ENCODE results near the gene LTBP2.

LTBP2 gene

DNA sequence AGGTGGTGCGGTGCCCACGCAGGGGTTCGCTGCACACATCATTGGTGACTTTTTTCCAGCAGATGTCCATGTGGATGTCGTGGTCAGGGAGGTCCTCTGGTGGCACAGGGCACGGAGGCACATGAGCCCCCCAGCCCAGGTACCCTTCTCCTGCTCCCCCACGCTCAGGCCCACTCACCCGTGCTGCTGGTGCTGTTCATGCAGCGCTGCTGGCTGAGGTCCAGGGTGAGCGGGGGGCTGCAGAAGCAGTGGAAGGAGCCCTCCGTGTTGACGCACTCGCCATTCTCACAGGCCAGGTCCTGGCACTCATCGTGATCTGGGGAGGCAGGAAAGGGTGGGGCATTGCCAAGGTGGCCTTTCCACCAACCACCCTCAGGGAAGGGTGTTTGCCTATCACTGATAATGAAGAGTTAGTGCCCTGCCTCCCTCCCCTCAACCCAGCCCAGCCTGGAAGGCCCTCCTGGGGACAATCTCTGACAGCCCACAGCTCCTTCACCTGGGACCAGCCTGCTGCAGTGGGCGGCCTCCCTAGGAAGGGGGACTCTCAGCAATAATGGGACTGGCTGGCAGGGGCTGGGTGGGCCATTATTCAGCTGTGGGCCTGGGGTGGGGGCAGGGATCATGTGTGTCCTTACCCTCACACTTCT is 108.6 kb downstream of the LTBP2 start:
- no peak for DNase-seq

DNA sequence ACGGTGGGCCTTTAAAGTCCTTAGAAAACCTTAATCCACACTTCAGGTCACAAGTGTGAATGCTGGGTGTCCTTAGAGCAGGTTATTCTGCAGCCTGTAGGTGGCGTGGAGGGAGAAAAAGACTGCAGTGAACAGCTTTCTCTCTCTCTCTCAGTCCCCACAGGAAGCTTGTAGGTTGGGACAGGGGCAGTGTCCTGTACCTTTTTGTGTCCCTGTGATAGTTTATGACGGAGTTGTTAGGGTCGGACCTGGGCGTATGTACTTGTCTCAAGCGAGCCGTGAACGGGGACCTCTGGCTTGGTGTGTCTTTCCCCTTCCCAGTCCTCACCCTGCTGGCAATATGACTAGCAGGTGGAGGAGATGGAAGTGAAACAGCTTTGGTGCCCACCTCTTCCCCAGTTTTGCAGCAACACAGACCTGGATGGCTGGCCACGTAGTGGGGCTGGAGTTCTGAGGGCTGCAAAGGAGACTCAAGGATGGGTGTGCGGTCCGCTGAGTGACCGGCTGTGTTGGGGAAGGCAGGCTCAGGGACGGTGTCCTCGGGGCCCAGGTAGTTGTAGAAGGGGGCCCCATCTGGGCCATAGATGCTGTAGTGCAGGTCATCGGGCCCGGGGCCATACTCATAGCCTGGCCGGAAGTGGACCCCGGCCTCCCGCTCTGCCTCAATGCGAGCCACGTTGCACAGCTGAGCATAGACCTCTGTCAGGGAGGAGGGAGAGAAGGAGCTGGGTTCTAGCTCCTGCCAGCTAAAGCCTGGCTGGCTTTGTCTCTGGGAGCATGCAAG is 109.6 kb downstream of the LTBP2 start:
- DNase-seq, result no peak

DNA sequence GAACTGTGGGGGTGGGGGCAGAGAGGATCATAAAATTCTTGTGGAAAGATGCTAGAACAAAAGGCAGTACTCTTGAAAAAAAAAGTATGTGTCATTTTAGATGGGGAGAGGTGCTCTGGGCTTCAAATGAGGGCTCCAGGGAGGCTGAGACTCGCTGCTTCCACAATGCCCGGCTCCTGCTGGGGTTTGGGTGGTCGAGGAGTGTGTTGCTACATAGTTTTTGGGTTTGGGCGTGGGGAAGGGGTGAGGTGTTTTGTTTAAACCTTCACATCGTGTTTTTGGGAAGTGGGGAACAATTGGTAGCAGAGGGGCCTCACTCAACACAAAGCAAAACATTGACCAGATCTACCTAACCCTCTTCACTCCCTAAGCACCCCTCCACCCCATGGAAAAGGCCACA is 110.3 kb downstream of the LTBP2 start:
- DNase-seq, result no peak

- DNase-seq, result no peak
These were observed 110.9 kb downstream of the LTBP2 start for GRCh38 chr14:74501135-74501614.

DNA sequence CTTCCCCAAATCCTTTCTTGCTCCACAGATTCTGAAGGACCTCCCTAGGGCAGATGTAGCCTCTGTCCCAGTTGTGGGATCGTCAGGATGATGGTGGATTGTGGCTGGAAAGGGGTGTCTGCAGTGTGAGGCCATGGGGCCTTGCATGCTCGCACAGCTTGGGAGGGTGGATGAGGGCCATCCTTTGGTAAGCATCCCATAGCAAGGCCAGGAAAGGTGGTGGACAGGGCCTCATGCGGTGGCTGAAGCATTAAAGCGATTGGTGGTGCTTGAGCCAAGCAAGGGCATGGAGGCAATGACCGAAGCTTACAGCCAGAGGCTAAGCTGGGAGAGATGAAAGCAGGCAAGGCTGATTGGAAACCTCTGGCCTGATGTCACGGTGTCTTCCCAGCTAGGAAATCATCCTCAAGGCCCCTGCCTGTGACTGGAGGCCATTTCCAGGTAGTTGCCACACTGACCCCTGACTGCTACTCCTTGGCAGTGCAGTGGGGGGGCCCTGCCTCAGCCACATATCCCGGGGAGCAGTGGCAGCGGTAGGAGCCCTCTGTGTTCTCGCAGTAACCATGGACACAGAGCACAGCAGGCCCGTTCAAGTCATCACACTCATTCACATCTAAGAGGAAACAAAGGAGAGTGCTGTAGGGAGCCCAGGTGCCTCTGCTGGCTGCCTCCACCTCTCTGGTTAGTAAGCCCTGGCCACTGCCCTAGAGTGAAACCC is 111.5 kb downstream of the LTBP2 start:
- no peak for DNase-seq

GRCh38 chr14:74495356-74495755 is 116.7 kb downstream of the LTBP2 start:
- DNase-seq, result no peak

DNA sequence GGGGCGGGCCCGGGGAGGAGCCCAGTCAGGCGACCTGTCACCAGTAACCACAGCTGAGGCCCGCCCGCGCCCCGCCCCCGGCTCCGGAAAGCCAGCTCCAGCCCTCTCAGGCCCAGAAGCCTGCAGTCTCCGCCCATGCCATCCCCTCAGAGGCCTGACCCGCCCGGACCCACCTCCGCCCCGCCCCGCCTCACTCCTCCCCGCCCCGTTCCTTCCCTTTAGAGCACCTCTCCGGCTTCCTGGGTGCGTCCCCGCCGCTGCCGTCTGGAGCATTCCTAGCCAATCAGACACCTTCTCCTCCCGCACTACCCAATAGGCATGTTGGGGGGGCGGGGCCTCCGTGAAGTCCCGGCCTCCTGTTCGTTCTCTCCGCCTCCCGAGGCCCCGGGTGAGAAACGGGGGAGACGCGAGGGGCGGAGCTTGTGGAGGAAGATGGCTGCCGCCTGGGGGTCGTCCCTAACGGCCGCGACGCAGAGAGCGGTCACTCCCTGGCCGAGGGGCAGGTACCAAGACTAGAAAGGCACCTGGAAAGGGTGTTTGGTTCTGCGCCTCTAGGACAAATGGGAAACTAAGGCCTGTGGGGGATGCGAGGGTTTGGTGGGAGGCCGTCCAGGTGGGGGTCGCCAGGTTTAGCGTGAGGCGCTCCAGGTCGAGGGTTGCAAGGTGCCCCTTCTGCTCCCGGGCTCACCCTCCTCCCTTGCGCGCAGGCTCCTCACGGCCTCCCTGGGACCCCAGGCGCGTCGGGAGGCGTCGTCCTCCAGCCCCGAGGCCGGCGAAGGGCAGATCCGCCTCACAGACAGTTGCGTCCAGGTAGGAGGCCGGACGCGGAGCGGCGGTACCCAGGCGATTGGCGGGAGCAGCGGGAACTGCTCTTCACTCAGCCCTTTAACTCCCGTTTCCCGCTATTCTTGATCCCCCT is 118.4 kb downstream of the LTBP2 start, which contains the start of gene ISCA2:
Gene ISCA2 (plus strand): TSS at position 423 of the 919 bp plus-strand sequence. CDS start 10 bp downstream, at position 433.
- peak; percentile 100 for DNase-seq

DNA sequence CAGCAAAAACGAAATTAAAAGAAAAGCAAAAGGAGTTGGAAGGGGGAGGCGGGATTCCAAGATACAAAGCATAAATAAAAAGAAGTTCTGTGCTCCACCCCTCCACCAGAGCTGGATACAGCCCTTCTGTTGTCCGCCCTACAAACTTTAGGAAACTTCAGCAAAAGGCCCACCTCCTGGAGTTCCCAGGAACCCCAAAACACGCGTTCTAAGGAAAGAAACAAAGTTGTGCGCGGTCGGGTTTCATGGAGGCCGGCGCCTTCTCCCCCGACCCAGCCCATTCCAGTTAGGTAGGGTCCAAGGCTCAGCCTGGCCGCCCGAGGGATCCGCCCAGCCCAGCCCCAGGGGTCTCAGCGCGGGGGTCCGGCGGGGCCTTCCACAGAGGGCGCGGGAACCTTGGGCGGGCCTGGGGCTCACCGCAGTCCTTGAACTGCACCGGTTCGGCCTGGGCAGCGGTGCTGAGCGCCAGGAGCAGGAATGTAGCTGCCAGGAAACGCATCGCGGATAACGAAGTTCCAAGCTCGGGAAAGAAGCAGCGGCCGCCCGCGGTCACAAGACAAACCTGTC is 119.2 kb downstream of the LTBP2 start, which contains the start of gene NPC2:
Gene NPC2 (minus strand): TSS at position 530 of the 567 bp plus-strand sequence. CDS start 31 bp downstream, at position 499.
- no peak for DNase-seq

DNA sequence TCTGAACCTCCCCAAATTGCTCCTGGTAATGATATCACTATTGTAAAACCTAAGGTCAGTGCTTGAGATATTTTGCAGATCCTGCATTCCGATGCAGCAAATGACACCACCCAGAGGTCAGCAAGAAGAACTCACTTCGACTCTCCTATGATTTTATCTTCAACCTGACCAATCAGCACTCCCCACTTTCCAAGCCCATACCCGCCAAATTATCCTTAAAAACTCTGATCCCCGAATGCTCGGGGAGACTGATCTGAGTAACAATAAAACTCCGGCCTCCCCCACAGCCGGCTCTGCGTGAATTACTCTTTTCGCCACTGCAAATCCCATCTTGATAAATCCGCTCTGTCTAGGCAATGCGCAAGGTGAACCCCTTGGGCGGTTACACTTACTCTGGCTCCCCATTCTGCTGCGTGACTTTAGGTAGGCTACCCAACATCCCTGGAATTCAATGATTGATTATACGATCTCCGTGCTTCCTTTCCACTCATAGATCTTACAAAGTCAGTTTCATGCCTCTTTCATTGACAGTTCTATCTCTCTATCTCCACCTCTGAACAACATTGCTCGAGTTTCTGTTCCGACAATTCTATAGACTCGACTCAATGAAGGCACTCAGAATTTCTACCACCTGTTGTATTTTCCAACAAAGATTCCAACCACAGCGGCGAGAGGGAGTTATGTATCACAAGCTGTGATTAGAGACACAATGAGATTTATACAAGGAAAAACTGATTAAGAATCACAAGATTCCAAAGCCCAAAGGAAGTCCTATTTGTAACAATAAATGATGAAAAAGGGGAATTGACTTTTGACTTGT is 119.9 kb downstream of the LTBP2 start:
- DNase-seq, result no peak

DNA sequence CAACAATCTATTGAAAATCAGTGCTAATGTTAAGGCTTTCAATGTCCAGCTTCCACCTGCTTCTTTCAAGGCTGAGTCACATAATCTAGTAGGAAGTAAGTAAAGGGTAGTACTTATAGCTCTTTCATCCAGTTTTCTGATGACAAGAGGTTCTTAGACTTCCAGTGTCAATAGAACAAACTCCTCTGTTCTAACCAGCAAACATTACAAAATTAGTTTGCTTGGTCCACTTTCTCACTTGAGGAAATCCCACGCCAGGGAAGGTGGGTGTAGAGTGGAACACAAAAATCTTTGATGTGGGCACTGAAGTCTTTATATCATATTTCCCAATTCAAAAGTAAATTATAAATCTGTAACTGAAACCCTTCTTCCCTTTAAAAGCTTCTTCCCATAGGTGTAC is 121.6 kb downstream of the LTBP2 start:
- DNase-seq, result no peak

DNA sequence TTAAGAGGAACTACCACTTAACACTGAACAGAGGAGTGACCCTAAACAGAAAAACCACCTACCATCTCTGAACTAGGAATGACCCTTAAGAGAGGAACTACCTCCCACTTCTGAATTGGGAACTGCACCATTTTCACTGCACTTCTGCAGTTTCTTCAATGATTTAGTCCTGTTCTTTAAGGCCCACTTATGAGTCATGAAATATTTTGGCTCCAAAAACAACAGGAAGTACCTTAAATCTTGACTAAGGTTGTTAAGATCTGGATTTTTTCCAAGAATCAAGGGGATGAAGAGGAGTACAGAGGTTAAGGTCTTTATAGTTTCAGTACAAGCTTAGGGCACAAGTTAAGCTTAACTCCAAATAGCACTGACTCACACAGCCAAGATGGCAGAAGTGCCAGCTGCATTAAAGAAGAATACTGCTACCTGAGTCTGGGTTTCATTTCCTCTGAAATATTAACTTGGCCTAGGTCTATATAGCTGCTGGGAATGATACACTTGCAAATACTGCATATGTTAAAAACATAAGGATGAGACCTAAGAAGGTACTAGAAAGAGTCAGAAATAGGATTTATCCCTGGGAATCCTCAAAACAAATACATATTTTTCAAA is 123.1 kb downstream of the LTBP2 start:
- DNase-seq, result no peak

DNA sequence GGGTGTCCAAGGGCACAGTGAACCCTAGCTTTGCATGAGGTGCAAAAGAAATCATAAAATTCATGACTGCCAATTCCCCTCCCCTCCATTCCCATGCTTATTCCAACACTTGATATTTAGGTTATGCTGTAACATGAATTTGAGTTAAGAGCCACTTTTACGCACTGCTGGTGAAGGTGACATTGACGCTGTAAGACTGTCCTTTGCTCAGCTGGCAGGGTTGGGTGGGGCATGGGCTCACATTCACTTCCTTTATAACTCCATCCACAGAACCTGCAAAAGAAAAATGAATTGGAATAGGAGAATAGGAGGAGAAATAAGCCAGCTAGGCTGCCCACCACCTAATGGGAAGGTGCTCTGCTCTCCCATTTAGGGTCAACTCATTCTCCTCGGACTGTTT is 125.9 kb downstream of the LTBP2 start:
- no peak for DNase-seq

- no peak for DNase-seq
These were observed 128.7 kb downstream of the LTBP2 start for GRCh38 chr14:74483321-74483720.

GRCh38 chr14:74482571-74482970 is 129.5 kb downstream of the LTBP2 start:
- DNase-seq, result no peak

- DNase-seq, result no peak
These were observed 132.0 kb downstream of the LTBP2 start for GRCh38 chr14:74480046-74480445.

DNA sequence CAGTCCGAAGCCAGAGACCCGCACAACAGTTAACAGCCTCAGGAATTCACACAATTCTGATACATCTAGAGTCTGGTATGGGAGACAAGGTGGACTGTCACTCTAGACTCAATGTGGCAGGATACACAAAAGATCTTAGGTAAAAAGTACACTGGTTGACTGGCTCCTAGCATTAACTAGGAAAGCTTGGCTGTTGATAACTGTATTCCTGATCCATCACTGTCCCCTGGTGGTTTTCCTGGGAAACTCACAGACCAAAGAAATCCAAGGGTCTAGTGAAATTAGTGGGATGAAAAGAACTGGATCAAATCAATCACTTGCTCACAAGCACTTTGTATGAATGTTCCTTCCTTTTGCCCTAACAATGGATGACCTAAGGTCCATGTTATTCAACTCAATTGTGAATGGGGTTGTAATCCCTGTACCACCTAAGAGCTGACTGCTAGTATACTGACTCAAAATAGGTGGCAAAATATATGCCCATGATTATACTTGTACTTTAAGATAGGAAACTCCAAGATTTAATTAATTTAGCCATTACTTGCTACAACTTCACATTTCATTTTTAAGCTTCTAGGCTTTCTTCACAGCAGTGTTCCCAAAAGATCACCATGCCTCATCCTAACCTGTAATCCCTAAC is 132.9 kb downstream of the LTBP2 start:
- no peak for DNase-seq

GRCh38 chr14:74476607-74477006 is 135.4 kb downstream of the LTBP2 start:
- no peak for DNase-seq

DNA sequence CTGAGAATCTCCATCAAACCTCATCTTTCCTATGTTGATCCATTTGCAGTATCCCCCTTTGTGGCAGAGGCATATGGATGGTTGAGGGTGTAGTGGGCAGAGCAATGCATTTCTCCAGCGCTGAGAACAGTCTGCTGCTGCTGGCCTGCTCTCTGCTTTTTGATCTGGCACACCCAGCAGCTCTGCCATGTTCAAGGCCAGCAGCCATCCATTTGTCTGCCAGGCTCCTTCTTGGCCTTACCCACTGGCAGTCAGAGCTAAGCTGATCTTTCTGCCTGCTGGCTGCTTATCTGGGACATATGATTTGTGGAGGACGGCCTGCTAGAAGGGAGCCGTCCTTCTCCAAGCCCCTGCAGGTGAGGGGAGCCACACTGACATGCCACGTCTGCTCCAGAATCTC is 135.9 kb downstream of the LTBP2 start:
- no peak for DNase-seq

DNA sequence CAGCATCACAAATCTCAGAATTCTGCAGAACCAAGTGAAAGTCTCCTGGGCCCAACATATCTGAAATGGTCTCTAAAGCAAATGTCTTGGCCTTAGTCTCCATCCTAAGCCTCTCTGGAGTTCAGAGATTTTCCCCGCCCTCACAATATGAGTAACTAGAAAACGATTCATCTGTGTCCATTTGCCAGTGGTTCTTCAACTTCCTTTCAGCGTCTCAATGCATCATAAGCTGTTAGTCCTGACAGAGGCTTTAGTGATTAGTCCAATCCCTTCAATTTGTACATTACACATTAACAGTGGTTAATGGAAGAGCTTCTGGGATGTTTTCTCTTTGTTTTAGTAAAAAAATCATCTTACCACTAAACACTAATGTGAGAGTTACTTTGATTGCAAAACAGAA is 136.4 kb downstream of the LTBP2 start:
- no peak for DNase-seq

DNA sequence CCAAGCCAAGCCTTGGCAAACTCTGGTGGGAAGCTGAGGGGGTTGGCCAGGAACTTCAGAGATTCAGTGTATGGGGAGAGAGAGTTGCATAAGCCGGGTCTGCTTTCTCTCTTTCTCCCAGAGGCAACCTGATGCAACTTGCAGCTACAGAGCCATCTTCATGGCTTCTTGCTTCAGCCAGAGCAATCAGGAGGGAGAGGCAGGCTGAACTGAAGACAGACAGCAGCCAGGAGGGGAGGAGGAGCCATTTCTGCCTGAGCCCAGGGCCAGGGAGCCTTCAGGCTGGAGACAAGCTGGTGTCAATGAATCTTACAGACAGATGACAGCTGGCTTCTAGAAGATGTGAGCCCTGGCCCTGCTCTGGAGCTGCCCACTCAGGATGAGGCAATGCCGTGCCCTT is 137.7 kb downstream of the LTBP2 start:
- no peak for DNase-seq

Measured in NK-92 treated with Interleukin-12 subunit alpha and Interleukin-12 subunit beta, amount 100 ng/mL, for 24 hours (cell line).